ENCODE results near the gene DCDC2C.

GRCh38 chr2:3674066-3674845, 29.1 kb upstream of the DCDC2C start:
- TF ChIP-seq CTCF (conservative IDR thresholded peaks at IDR 0.05; ENCODE audit: low read length) (no peak), EZH2phosphoT487 (IDR thresholded peaks at IDR 0.05; ENCODE audit: borderline replicate concordance) (no peak)
